Retina (tissue), 1 donor: Measurements from ENCODE around the gene ZMAT3.
"Not testable (repeated sequence)": the region's sequence is repeated elsewhere in the genome, so short reads cannot be mapped to it uniquely, and the experiment has no call there.

Source experiments
- DNase-seq: peaks from one replicate; pipeline ENCODE4 v3.0.0-alpha.2; 2016

The ZMAT3 gene

GRCh38 chr3:179071323-179072099 lies at the start of gene ZMAT3:
TSS of gene ZMAT3 (minus strand) at chr3:179071809. CDS start at chr3:179067752, 4,057 bp downstream.
- peak; percentile 91 for DNase-seq

DNA sequence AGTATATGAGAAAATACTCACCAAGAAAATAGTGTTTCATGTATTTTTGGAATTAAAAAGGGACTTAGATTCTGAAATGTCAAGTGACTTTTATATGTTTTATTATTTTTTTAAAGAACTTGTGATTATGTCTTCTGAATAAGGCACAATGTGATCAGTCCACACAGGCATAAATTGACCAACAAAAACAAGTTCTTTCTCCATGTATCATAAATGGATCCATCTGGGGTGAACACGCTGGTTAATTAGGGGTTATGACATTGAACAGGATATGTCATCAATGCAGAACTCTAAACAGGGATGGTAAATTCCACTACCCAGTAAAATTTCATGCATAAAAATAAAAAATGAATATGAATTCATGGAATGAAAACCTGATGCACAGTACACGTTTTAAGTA lies 45.2 kb upstream of the ZMAT3 start:
- no peak for DNase-seq

DNA sequence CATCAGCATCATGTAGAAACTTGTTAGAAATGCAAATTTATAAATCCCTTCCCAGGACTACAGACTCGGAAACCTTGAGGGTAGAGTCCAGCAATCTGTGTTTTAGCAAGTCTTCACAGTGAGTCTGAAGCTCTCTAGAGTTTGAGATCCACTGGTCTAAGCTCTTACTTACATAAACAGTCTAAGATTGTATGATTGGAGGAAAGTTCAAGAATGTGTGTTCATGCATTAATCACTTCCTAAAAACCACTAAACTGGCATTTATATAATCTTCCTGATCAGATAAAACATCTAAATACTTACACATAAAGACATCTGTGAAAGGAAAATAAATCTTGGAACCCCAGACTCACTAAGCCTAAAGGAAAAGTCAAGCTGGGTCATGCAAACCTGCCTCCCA lies 43.8 kb upstream of the ZMAT3 start:
- DNase-seq, result not testable (repeated sequence)

- DNase-seq, result no peak
These were observed 42.3 kb upstream of the ZMAT3 start for GRCh38 chr3:179113903-179114302.

GRCh38 chr3:179108086-179108485 lies 36.5 kb upstream of the ZMAT3 start:
- DNase-seq, result no peak

DNA sequence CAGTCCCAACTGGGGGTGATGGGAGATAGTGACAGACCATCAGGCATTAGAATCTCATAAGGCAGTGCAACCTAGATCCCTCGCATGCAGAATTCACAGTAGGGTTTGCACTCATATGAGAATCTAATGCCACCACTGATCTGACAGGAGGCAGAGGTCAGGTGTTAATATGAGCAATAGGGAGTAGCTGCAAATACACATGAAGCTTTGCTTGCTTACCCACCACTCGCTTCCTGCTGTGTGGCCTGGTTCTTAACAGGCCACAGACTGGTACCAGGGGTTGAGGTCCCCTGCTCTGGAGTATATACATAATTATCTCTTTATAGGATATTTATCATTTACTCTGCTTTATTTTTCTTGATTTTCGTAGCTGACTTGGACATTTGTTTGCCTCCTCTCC lies 36.0 kb upstream of the ZMAT3 start:
- DNase-seq, result no peak

DNA sequence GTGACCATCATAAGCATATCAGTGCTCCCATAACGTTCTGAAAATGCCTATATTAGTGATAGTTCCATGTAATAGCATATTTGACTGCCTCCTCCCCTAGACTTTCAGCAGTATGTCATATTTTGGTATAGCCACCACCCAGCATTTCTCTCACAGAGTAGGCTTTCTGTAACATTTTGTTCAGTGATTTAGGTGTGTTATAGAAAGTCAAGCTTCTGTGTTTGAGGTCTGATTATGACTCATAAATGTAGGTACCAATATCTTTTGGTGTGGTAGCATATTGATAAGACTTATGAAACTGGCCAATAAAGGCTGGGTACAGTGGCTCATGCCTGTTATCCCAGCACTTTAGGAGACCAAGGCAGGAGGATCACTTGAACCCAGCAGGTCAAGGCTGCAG lies 34.3 kb upstream of the ZMAT3 start:
- no peak for DNase-seq

DNA sequence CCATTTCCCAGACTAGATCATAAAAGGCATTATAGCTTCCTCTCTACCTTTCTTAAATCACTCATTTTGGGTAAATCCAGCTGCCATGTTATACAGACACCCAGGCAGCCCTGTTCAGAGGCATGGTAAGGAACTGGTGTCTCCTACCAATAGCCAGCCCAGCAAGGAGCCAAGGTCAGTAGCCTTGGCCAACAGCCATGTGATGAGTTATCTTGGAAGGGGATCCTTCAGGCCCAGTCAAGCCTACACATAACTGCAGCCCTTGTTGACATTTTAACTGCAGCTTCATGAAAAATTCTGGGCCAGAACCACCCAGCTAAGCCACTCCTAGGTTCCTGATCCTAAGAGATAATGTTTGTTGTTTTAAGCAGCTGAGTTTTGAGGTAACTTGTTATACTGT lies 29.0 kb upstream of the ZMAT3 start:
- DNase-seq, result no peak

- DNase-seq, result no peak
These were observed 26.9 kb upstream of the ZMAT3 start for GRCh38 chr3:179098388-179099077.

DNA sequence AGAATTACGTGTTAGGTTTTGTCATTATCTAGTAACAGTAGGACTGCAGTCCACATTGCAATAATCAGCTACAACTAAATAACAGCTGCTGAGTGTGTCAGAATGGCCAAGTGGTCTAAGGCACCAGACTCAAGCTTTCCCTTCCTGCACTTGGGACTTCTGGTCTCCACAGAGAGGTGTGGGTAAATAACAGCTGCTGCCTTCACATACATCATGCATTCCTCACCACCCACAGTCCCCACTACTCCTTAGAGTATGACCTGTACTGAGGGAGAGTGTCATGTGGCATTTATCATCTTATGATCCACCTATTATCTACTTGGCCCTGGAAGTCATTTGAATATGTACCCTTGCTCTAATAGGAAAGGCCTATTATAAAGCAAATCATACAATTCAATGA lies 22.2 kb upstream of the ZMAT3 start:
- DNase-seq, result no peak

DNA sequence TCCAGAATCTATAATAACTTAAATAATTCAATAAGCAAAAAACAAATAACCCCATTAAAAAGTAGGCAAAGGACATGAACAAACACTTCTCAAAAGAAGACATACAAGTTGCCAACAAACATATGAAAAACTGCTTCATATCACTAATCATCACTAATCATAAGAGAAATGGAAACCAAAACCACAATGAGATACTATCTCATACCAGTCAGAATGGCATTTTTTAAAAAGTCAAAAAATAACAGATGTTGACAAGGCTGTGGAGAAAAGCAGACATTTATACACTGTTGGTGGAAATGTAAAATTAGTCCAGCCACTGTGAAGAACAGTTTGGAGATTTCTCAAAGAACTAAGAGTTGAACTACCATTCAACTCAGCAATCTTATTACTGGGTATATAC lies 19.5 kb upstream of the ZMAT3 start:
- DNase-seq, result no peak

DNA sequence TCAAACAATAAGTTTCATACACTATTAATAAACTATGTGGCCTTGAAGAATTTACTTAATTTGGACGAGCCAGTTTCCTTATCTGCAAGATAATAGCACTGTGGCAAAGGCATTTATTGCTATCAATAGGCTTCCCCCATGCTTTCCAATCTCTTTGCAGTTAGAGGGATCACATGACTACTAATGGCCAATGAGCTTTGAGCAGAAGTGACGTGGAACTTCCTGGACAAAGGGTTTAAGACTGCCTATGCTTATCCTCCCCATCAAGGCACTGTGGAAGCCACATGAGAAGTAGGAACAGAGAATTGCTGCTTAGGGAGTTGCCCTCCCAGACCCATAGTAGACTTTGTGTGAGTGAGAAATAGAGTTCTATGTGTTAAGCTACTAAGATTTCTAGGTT lies 16.7 kb upstream of the ZMAT3 start:
- no peak for DNase-seq

DNA sequence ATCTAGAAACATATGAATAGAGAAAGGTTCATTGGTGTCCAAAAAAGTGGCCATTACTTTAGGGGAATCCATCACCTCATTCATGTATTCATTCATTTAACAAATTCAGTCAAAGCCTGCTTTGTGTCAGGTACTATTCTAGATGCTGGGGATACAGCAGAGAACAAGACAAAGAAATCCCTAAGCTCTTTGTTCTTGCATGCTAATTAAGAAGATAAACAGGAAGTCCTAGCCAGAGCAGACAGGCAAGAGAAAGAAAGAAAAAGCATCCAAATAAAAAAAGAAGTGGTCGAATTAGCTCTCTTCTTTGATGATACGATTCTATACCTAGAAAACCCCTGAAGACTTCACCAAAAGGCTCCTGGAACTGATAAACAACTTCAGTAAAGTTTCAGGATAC lies 12.4 kb upstream of the ZMAT3 start:
- DNase-seq, result no peak

GRCh38 chr3:179082416-179082815 lies 10.8 kb upstream of the ZMAT3 start:
- DNase-seq, result no peak

DNA sequence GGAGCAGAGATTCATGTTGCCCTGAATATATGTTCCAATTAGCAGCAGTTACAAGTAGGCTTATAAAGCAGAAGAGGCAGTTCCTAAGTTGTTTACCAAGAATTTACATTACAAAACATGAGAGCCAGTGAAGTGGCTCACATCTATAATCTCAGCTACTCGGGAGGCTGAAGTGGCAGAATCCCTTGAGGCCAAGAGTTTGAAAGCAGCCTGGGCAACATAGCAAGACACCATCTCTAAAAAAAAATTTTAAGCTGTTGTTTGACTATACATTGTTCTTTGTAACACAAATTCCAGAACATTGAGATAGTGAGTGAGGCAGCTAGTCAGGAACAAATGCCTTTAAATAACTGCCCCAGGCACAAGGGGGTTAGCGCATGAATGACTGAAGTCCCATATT lies 10.3 kb upstream of the ZMAT3 start:
- no peak for DNase-seq

DNA sequence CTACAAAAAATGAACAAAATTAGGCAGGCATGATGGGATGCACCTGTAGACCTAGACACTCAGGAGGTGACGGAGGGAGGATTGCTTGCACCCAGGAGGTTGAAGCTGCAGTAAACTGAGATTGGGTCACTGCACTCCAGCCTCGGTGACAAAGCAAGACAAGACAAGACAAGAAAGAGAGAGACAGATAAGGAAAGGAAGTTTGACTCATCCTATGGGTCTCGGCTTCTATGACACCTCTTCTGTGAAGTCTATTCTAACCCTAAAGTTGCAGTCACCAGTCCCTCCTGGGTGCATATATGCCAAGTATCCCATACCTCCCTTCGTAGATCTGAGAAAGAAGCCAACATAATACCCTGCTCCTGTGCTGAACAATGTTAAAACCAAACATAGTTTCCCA lies 7.9 kb upstream of the ZMAT3 start:
- no peak for DNase-seq

DNA sequence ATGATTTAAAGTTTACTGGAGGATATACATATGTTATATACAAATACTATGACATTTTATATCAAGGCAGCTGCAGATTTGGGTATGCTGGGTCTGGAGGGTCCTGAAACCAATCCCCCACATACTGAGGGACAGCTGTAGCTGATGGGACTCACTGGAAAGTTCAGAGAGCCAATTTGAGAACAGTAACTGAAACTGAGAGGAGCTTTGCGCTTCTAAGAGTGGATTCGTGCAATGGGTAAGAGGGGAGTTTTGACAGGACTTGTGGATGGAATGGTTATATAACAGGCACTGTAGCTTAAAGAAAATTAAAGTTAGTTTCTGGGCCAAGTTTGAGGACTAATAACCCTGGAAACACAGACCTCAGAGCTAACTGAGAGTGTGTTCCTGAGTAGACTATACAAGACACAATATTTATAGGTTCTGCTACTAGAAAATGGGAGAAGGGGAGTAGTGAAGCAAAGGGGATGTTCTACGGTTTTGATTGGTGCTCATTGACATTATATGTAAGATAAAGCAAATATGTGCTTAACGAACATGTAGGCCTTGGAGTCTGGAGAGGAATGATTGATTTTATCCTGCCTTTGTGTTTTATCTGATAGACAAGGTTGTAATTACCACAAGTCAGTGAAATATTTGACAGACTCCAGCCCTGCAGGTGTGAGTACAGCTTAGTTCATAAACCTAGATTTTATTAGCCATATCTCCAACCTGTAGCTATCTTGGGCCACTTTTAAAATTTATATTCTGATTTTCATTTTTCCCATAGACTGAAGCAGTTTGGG lies 4.8 kb upstream of the ZMAT3 start:
- DNase-seq, result no peak

- no peak for DNase-seq
These were observed 3.0 kb upstream of the ZMAT3 start for GRCh38 chr3:179074656-179075055.

DNA sequence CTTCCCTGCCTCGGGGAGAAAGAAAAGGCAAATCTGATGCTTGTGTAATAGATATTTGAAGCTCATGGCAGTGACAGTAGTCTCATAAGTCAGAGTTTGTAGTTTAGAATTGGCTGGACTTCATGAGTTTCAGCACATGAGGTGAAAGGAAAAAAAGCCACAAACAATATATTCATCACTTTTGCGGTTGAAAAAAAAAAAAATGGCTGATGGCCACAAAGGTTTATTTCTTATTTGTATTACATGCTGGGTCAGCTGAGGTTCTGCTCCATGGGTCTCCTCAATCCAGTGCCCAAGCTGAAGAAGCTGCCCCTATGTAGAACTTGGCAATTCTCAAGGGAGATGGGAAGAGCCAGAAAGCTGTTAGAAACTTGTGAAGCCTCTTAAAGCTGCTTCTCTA lies 2.2 kb upstream of the ZMAT3 start:
- no peak for DNase-seq

DNA sequence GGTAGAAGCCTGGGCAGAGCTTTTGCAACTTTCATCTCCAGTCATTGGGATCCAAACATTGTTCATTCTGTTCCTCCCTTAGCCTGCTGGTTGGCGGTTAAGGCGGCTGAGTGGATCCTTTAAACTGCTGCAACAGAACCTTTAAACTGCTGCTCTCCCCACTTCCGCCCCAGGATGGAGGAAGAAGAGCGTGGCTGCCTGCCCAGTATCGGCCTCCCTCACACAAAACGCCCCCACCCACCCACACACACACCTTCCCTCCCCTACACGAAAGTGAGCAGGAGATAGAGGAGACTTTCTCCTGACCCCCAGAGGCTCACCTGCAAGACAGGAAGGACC lies 460 bp upstream of the ZMAT3 start:
- DNase-seq, result no peak

GRCh38 chr3:179071027-179071322 lies 634 bp downstream of the ZMAT3 start:
- no peak for DNase-seq

- no peak for DNase-seq
These were observed 1.7 kb downstream of the ZMAT3 start for GRCh38 chr3:179069762-179070390.

GRCh38 chr3:179068779-179069530 lies 2.7 kb downstream of the ZMAT3 start:
- DNase-seq, result no peak
